Heart left ventricle (tissue), 13 donors: ENCODE data around the gene ATP9B.

Experiments used
- CTCF ChIP-seq, 12 donors: fragments of 200-600 bp; sonication (generic) in 4 of 12; IDR thresholded peaks; one replicate each; pipeline versions ENCODE4 v1.5.0 to v1.8.0; 2018 to 2022; ENCODE audit warnings: antibody characterized with exemption in 12 of 12, mild to moderate bottlenecking in 5 of 12
- POLR2A ChIP-seq, 2 donors: fragments of 450-650 bp; IDR thresholded peaks; one replicate each; pipeline ENCODE4 v1.6.1; 2017; ENCODE audit warnings: antibody characterized with exemption in 2 of 2, mild to moderate bottlenecking in 2 of 2, moderate library complexity in 2 of 2
- donor health status: ischemic (EF 13 %, LVEDD 7.1; RV severe dilation, severe dysfunction).
- donor health status: DM: no; HTN: yes; CAD: no.
- donor health status: DM: no; HTN: no; CAD: no.
- donor health status: ischemic (EF 25% LVEDD 6.9; RV normal size, moderate dysfunction).
- donor health status: ischemic (EF 25% LVEDD 5.7; RV mildly dilated, moderate dysfunction).
- donor health status: ischemic (EF 35%, LVEDD 5.7; RV mildly dilated, moderate dysfunction).
- donor health status: nonischemic (EF 11% LVEDD 7.7; RV severe dilation, severe dysfunction).
- donor health status: DM: yes; HTN: yes; CAD: no.
- donor health status: PGD.
- donor health status: ischemic (EF 29% LVEDD 5.4; RV normal size, mild dysfunction).
- donor health status: nonischemic (EF 23%, LVEDD 6.1; RV moderate dilation, normal function).

- no peak for TF ChIP-seq CTCF (IDR thresholded peaks at IDR 0.05)
- no peak for TF ChIP-seq POLR2A (IDR thresholded peaks at IDR 0.05)
Observed at GRCh38 chr18:79204889-79205807, 136.0 kb downstream of the ATP9B start.
